ENCODE data around the gene EPG5.
"Not testable (repeated sequence)": the region's sequence is repeated elsewhere in the genome, so short reads cannot be mapped to it uniquely, and the experiment has no call there.

EPG5 gene

DNA sequence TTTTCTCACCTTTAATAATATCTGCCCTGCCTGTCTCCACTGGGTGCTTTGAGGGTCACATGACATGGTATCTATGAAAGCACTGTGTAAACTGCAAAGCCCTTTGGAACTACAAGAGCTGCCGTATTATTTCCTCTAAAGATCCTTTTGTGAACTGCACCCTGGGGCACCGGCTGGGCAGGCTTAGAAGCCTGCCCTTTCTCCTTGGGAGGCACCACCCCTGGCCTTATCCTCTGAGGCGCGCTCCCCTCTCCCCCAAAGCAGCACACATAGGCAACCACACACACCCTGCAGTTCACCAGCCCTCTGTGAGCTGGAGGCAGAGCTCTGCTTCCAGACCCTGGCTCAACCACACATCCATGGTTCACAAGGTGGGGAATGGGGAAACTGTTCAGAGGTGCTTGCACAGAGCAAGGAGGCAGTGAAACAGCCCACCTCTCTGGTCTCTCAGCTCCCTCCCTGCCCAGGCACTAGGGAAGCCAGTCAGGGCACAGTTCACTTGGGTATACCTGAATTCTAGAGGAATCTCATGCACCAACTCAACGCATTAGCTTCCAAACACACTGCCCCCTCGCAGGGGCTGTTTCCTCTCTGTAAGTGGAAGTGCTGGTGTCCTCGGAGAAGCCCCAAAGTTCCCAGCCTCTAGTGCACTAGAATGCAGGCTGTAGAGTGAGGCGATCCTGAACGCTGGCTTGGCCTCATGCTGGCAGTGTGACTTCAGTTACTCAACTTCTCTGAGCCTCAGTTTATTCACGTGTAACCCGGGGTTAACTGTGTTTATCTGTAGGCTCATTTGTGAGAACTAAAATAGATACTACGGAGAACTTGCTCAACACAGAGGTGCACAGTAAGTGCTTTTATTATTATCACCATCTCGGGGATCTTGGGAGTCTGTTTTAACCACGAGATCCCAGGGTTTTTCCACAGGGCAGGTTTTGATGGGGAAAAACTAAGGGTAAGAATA lies 130.6 kb downstream of the EPG5 start:
- no peak for DNase-seq

DNA sequence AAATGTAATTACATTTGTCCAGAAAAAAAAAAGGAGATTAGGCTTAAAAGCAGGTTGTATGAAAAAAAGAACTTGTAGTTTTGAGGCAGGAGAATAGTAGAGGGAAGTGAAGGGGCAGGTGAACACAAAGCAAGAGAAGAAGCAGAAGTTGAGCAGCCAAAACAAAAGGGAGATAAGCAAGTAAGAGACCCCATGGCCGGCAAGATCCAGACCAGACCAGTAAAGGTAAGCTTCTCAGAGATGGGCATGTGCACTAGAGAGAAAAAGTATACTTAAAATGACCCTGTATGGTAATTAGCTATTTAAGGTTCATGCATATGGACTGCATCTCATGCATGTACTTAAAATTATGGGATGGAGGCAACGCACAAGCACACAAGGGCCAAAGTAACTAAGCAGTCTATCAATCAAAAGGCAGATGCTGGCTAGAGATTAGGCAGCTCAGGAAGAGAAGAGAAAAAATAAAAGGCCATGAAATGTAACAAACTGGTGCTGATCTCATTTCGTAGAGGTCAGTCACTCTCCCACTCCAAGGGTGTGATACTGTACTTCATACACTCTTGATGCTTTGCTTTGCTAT lies 132.0 kb downstream of the EPG5 start:
- DNase-seq = no peak

- DNase-seq = no peak
Observed at GRCh38 chr18:45834306-45834705, 132.8 kb downstream of the EPG5 start.

GRCh38 chr18:45833846-45834245 lies 133.3 kb downstream of the EPG5 start:
- DNase-seq = no peak

- DNase-seq = no peak
Observed at GRCh38 chr18:45830917-45831316, 136.2 kb downstream of the EPG5 start.

- DNase-seq = no peak
Observed at GRCh38 chr18:45829855-45830254, 137.3 kb downstream of the EPG5 start.

GRCh38 chr18:45828917-45829811 lies 138.0 kb downstream of the EPG5 start:
- no peak for DNase-seq

GRCh38 chr18:45826716-45827115 lies 140.4 kb downstream of the EPG5 start:
- DNase-seq = not testable (repeated sequence)

GRCh38 chr18:45826084-45826483 lies 141.0 kb downstream of the EPG5 start:
- DNase-seq = no peak

GRCh38 chr18:45825258-45826044 lies 141.7 kb downstream of the EPG5 start, which contains the start of gene SIGLEC15:
SIGLEC15 (plus strand) TSS chr18:45825675; CDS start chr18:45825729, 54 bp downstream.
- DNase-seq = no peak

DNA sequence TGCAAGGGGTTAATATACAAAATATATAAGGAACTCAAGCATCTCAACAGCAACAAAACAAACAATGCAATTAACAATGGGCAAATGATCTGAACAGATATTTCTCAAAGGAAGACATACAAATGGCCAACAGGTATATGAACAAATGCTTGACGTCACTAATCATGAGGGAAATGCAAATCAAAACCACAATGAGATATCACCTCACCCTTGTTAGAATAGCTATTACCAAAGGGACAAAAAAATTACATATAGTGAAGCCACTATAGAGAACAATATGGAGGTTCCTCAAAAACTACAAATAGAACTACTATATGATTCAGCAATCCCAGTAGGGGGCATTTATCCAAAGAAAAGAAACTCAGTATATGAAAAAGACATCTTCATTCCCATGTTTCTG lies 145.4 kb downstream of the EPG5 start:
- DNase-seq = no peak

- DNase-seq = no peak
Observed at GRCh38 chr18:45821026-45821425, 146.1 kb downstream of the EPG5 start.

GRCh38 chr18:45820106-45820745 lies 146.9 kb downstream of the EPG5 start:
- DNase-seq = no peak

DNA sequence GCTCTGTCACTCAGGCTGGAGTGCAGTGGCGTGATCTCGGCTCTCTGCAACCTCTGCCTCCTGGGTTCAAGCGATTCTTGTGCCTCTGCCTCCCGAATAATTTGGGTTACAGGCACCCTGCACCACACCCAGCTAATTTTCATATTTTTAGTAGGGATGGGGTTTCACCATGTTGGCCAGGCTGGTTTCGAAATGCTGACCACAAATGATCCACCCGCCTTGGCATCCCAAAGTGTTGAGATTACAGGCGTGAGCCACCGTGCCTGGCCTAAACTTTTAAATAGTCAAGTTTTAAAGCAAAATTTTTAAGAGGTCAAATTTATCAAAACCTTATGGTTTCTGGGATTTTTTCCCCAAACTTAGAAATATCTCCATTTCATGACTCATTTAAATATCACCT lies 148.4 kb downstream of the EPG5 start:
- DNase-seq = not testable (repeated sequence)

GRCh38 chr18:45817543-45817942 lies 149.6 kb downstream of the EPG5 start:
- DNase-seq = no peak

GRCh38 chr18:45814733-45815132 lies 152.4 kb downstream of the EPG5 start:
- not testable (repeated sequence) for DNase-seq

GRCh38 chr18:45807144-45807543 lies 160.0 kb downstream of the EPG5 start:
- not testable (repeated sequence) for DNase-seq

DNA sequence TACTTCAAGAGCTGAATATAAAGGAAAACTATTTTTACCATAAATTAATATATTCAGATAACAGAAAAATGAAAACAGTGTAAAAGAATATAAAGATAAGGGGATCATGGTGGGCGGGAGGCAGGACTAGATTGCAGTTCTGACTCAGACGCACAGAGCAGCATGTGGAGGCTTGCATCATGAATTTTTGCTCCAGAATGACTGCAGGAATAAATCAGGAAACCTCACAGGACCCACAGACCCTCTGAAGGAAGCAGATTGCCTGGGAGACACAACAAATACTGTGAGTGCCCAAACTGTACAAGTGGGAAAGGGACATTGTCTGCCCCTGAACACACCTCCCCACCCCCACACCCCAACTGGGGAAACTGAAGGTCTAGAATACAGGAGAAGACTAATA lies 160.9 kb downstream of the EPG5 start:
- no peak for DNase-seq

DNA sequence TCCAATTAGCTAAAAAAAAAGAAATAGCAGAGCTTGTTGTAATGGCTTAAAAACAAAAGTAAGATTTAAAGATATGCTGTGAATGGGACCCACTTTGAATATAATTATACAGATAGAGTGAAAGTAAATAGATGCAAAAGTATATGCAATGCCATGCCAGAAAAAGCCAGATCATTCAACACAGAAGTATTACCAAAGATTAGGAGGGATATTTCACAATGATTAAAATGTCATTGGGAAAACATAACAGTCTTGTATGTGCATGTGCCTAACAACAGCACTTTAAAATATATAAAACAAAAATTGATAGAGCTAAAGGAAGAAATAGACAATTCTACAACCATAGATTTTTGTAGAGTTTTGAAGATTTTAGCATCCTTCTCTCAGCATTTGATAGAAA lies 161.6 kb downstream of the EPG5 start:
- no peak for DNase-seq

DNA sequence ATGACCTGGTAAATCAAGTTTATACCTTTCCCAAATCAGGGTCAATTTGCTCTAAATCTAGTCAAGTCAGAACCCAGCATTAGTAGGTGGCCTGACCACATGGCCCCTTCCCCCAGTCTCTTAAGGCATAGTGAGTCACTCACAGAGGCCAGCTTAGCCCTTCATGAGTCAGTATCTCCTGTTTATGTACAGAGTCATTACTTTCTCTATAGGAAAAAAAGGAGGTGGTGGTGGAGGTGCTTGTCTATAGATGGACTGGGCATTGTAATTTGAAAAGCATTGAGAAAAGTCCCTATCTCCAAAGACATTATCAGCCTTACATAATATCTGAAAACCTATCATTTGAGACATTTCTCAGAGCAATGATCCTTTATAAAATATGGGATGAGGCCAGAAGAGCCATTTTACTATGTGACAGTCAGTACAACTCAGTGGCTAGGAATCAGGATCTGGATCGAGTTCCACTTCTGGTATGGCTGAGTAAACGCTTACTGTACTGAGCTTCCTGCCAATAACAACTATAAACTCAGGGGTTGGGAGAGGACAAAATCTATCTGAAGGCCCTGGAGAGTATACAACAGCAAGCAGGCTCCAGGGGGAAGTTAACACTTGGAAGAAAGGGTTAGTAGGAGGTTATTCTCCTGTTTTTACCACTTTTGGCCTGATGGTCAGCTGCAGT lies 164.2 kb downstream of the EPG5 start:
- no peak for DNase-seq

DNA sequence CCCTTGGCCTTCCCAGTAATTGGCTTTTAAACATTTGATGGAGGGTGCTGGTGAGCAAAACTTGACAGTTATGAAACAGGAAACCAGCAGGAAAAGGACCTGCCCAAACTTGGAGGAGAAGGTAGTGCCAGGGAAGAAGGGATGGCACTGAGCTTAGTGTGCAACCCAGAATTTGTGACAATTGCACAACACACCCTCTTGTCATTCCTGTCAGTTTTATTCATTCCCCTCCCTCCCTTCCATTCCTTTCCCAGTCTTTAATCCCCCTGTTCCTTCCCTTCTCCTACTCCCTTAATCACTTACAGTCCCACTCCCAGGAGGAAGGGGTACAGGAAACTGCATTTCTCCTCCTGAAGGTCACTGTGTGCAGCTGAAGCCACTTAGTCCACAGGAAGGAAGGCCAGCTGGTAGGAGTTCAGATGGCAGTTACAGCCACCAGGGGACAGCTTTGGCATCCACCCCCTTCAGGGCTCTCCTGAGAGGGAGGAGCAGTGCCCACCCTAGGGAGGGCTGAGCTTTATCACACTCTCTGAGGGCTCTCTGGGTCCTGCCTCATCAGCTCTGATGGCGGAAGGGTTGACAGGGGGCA lies 165.6 kb downstream of the EPG5 start:
- DNase-seq = no peak

All from activated CD4-positive, CD25-positive, alpha-beta regulatory T cell treated with anti-CD3 and anti-CD28 coated beads, Interleukin-2, amount 50 U/mL, for 72 hours (primary cell).